SK-N-SH (cell line): Measurements from ENCODE around the gene ACER3. TPM values are rescaled to one million over a fixed set of nuclear protein-coding genes. Genes with fewer than 3 reads are reported as not detected.

Experiments
- CTCF ChIA-PET: fragments of 300-600, 350-600 bp; formaldehyde crosslinking; extraction: SDS; loops from one replicate; lab custom pipeline; 2021; lab: Yijun Ruan, JAX
- POLR2A ChIA-PET: fragments of 350-600 bp; sonication (Branson Sonifier 250); formaldehyde crosslinking; extraction: SDS; loops from one replicate; lab custom pipeline; 2020; ENCODE audit warnings: antibody characterized with exemption, inconsistent platforms; lab: Yijun Ruan, JAX
- DNase-seq: peaks from one replicate; pipeline ENCODE4 v3.0.0; 2012
- H2AFZ ChIP-seq: fragments of 200-600 bp; sonication (generic); 2 replicates; pipeline ENCODE4 v1.8.1; 2016; ENCODE audit warnings: antibody characterized with exemption, mild to moderate bottlenecking, low read depth
- H3F3A ChIP-seq: fragments of 200-600 bp; sonication (generic); replicated peaks from 2 replicates; pipeline ENCODE3; 2016; ENCODE audit warnings: antibody characterized with exemption, mild to moderate bottlenecking; ENCODE audit not compliant: insufficient read depth
- H3K27ac ChIP-seq, 2 experiments: fragments of 200-500 bp in 1 of 2; fragments of 200-600 bp in 1 of 2; sonication (Bioruptor generic) in 1 of 2; sonication (generic), shearing (Covaris generic) in 1 of 2; 2 replicates each; pipeline versions ENCODE4 v1.5.1 to v1.6.1; 2014 to 2016; ENCODE audit warnings: low read depth in 2 of 2, inconsistent platforms in 1 of 2, low read length in 1 of 2, mild to moderate bottlenecking in 1 of 2, mixed read lengths in 1 of 2
- H3K27me3 ChIP-seq: fragments of 200-600 bp; sonication (generic), shearing (Covaris generic); 2 replicates; pipeline ENCODE4 v1.6.1; 2016; ENCODE audit warnings: mixed run types; ENCODE audit not compliant: insufficient read depth
- H3K36me3 ChIP-seq, 2 experiments: fragments of 200-500 bp in 1 of 2; fragments of 200-600 bp in 1 of 2; sonication (Bioruptor generic) in 1 of 2; sonication (generic) in 1 of 2; replicated peaks in 1 of 2; 2 replicates each; pipeline versions ENCODE3 to v1.5.1; 2014 to 2016; ENCODE audit warnings: low read length in 1 of 2, mild to moderate bottlenecking in 1 of 2; ENCODE audit not compliant: insufficient read depth in 2 of 2, control insufficient read depth in 1 of 2
- H3K4me1 ChIP-seq, 2 experiments: fragments of 200-500 bp in 1 of 2; fragments of 200-600 bp in 1 of 2; sonication (Bioruptor generic) in 1 of 2; sonication (generic), shearing (Covaris generic) in 1 of 2; 2 replicates each; pipeline versions ENCODE4 v1.5.1 to v1.6.1; 2014 to 2016; ENCODE audit warnings: low read depth in 1 of 2, low read length in 1 of 2, mixed run types in 1 of 2; ENCODE audit not compliant: insufficient read depth in 2 of 2, control insufficient read depth in 1 of 2
- H3K4me2 ChIP-seq: fragments of 200-600 bp; sonication (generic), shearing (Covaris generic); 2 replicates; pipeline ENCODE4 v1.6.1; 2017; ENCODE audit warnings: mixed run types
- H3K4me3 ChIP-seq, 2 experiments: fragments of 200-500 bp in 1 of 2; fragments of 200-600 bp in 1 of 2; sonication (Bioruptor generic) in 1 of 2; sonication (generic), shearing (Covaris generic) in 1 of 2; 2 replicates each; pipeline versions ENCODE4 v1.5.1 to v1.8.1; 2014 to 2016; ENCODE audit warnings: low read depth in 2 of 2, inconsistent platforms in 1 of 2, low read length in 1 of 2, mild to moderate bottlenecking in 1 of 2, mixed read lengths in 1 of 2, moderate library complexity in 1 of 2
- H3K79me2 ChIP-seq: fragments of 200-600 bp; sonication (generic); 2 replicates; pipeline ENCODE4 v1.8.1; 2017; ENCODE audit warnings: mild to moderate bottlenecking; ENCODE audit not compliant: insufficient read depth
- H3K9ac ChIP-seq: fragments of 200-600 bp; sonication (generic); 2 replicates; pipeline ENCODE4 v1.6.1; 2017; ENCODE audit warnings: mixed run types
- H3K9me2 ChIP-seq: fragments of 200-600 bp; sonication (generic); 2 replicates; pipeline ENCODE4 v1.6.1; 2017; ENCODE audit warnings: mixed run types
- H3K9me3 ChIP-seq: fragments of 200-600 bp; sonication (generic); 2 replicates; pipeline ENCODE4 v1.6.1; 2017; ENCODE audit warnings: mixed run types, mild to moderate bottlenecking, moderate library complexity
- H4K20me1 ChIP-seq: fragments of 200-600 bp; sonication (generic); 2 replicates; pipeline ENCODE4 v1.6.1; 2017; ENCODE audit warnings: mild to moderate bottlenecking, mixed run types; ENCODE audit not compliant: insufficient read depth
- ELF1 ChIP-seq: IDR thresholded peaks from 2 replicates; pipeline ENCODE4 v1.4.0; 2012
- EP300 ChIP-seq, 2 experiments: IDR thresholded peaks; 2 replicates each; pipeline versions ENCODE4 v1.4.0 to v1.6.1; 2012; ENCODE audit warnings: borderline replicate concordance in 1 of 2, low read depth in 1 of 2, low read length in 1 of 2
- FOSL2 ChIP-seq: IDR thresholded peaks from 2 replicates; pipeline ENCODE4 v1.4.0; 2012; ENCODE audit warnings: low read depth, mild to moderate bottlenecking, moderate library complexity, borderline replicate concordance
- FOXJ3 ChIP-seq: sonication (generic); formaldehyde crosslinking; IDR thresholded peaks from 2 replicates; pipeline ENCODE4 v1.5.1; 2020; ENCODE audit warnings: mild to moderate bottlenecking, missing genetic modification reagents
- GATA2 ChIP-seq: sonication (generic); formaldehyde crosslinking; IDR thresholded peaks from 2 replicates; pipeline ENCODE4 v1.5.0; 2020; ENCODE audit warnings: mild to moderate bottlenecking, missing genetic modification reagents
- IRF3 ChIP-seq: fragments of 150-350 bp; IDR thresholded peaks from 2 replicates; pipeline ENCODE4 v1.6.1; 2016; ENCODE audit warnings: mild to moderate bottlenecking, low read depth, low read length
- MAX ChIP-seq: IDR thresholded peaks from 2 replicates; pipeline ENCODE4 v1.4.0; 2012; ENCODE audit warnings: low read depth
- MEF2A ChIP-seq: IDR thresholded peaks from 2 replicates; pipeline ENCODE4 v1.4.0; 2012; ENCODE audit warnings: low read depth, borderline replicate concordance
- MXI1 ChIP-seq: IDR thresholded peaks from 2 replicates; pipeline ENCODE4 v1.6.1; 2012; ENCODE audit warnings: mild to moderate bottlenecking, low read depth, low read length, improper control_type of control experiment
- RAD21 ChIP-seq: IDR thresholded peaks from 2 replicates; pipeline ENCODE4 v1.6.1; 2012; ENCODE audit warnings: mild to moderate bottlenecking, low read length
- RFX5 ChIP-seq: IDR thresholded peaks from 2 replicates; pipeline ENCODE4 v1.6.1; 2012; ENCODE audit warnings: mild to moderate bottlenecking, improper control_type of control experiment, low read length
- RXRA ChIP-seq: IDR thresholded peaks from 2 replicates; pipeline ENCODE4 v1.4.0; 2012; ENCODE audit warnings: low read depth, mild to moderate bottlenecking, borderline replicate concordance
- SIN3A ChIP-seq: IDR thresholded peaks from 2 replicates; pipeline ENCODE4 v1.6.1; 2012; ENCODE audit warnings: low read depth, mild to moderate bottlenecking, low read length, moderate library complexity, borderline replicate concordance
- TAF1 ChIP-seq: IDR thresholded peaks from 2 replicates; pipeline ENCODE4 v1.6.1; 2012; ENCODE audit warnings: low read depth, mild to moderate bottlenecking, low read length, moderate library complexity, borderline replicate concordance
- YY1 ChIP-seq: IDR thresholded peaks from 2 replicates; pipeline ENCODE4 v1.4.0; 2012; ENCODE audit warnings: low read depth, mild to moderate bottlenecking
- WGBS: methylation state at CpG from one replicate; pipeline ENCODE4 v1.1.6; 2017; ENCODE audit warnings: low lambda C conversion rate; 5-methylcytosine and 5-hydroxymethylcytosine counted together
- polyA plus RNA-seq, 3 experiments: library from polyadenylated mRNA; depleted of rRNA; stranded (reverse); fragments of >200 nt; gene quantifications; 2 replicates each; pipeline ENCODE4 v1.2.3, GENCODE V29; 2012
- TF ChIP-seq, protein P1 (sequence below): IDR thresholded peaks from 2 replicates; pipeline ENCODE4; 2012
- TF ChIP-seq, protein P2 (sequence below): IDR thresholded peaks from 2 replicates; pipeline ENCODE4 v1.6.1; 2012; ENCODE audit warnings: mild to moderate bottlenecking, low read depth, low read length, moderate library complexity
- TF ChIP-seq, protein P3 (sequence below): IDR thresholded peaks from 2 replicates; pipeline ENCODE4 v1.4.0; 2012; ENCODE audit warnings: low read depth, borderline replicate concordance

Gene ACER3
- polyA plus RNA-seq, 1 of the 3 experiments (the other 2 are of a cell fraction): 5.4 TPM

- Histone ChIP-seq H3K27ac (no peak overlapping the region), H3K79me2 (no peaks in the 10 kb centered on the region), H3K4me1 (no peaks in the 10 kb centered on the region; a peak in 2 of 4 replicates), H3K4me2 (no peak overlapping the region), H3K4me3 (no peak overlapping the region), H3K9me3 (no peaks in the 10 kb centered on the region), H3K9me2 (no peaks in the 10 kb centered on the region), H3K36me3 (peaks cover 0 to 8% of the 10 kb centered on the region in 2 experiments), H4K20me1 (no peaks in the 10 kb centered on the region), H3F3A (no peaks in the 10 kb centered on the region), H2AFZ (no peak overlapping the region), H3K27me3 (no peaks in the 10 kb centered on the region), H3K9ac (no peak overlapping the region)
- CTCF ChIA-PET: interaction anchor here (1.0 to 1.6 kb wide), 4 partner anchors 46 to 64 kb away, joined by 3 to 4 read pairs (median 4); no protein-coding TSS in a partner anchor
- POLR2A ChIA-PET: no interaction called here
- 97% methylated on average over 6 of the region's 6 CpGs for WGBS
- TF ChIP-seq SIN3A (no peak), IRF3 (no peak), ELF1 (no peak), MAX (no peak), RFX5 (no peak), FOSL2 (no peak), RAD21 (no peak), MEF2A (no peak), GATA2 (CRISPR knock-in tag) (no peak), FOXJ3 (CRISPR knock-in tag) (no peak), TAF1 (no peak)
- TF ChIP-seq, protein P1, sequence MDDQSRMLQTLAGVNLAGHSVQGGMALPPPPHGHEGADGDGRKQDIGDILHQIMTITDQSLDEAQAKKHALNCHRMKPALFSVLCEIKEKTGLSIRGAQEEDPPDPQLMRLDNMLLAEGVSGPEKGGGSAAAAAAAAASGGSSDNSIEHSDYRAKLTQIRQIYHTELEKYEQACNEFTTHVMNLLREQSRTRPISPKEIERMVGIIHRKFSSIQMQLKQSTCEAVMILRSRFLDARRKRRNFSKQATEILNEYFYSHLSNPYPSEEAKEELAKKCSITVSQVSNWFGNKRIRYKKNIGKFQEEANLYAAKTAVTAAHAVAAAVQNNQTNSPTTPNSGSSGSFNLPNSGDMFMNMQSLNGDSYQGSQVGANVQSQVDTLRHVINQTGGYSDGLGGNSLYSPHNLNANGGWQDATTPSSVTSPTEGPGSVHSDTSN: no peak
- DNase-seq: no peak
These were observed 12.5 kb downstream of the ACER3 start for GRCh38 chr11:76872959-76873827.

DNA sequence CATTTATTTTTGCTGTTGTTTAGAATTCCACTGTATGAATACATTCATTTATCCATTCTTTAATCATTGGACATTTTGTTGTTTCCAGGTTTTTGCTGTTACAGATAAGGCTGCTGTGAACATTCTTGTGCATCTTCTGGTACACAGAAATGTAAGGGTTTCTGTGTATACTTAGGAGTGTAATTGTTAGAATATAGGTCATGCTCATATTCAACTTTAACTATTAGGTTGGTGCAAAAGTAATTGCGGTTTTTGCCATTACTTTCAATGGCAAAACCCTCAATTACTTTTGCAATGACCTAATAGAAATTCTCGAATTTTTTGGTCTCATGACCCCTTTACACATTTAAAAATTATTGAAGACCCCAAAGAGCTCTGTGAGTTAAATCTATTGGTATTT, 17.3 kb downstream of the ACER3 start:
- no peaks in the 10 kb centered on the region; the same call in 1 of the 2 replicates for H3K79me2 ChIP-seq
- H3K4me3 ChIP-seq: no peak overlapping the region
- H3K27me3 ChIP-seq: no peaks in the 10 kb centered on the region
- no peak overlapping the region for H2AFZ ChIP-seq
- H3K36me3 ChIP-seq: no peaks in the 10 kb centered on the region
- CTCF ChIA-PET: interaction anchor here (1.2 to 1.7 kb wide), 3 partner anchors 29 to 42 kb away, joined by 3 to 7 read pairs (median 5); no protein-coding TSS in a partner anchor
- no peaks in the 10 kb centered on the region for H3K9me2 ChIP-seq
- no peaks in the 10 kb centered on the region for H3F3A ChIP-seq
- H3K9ac ChIP-seq: no peak overlapping the region
- H3K4me1 ChIP-seq: peaks cover 0 to 4% of the 10 kb centered on the region in 2 experiments; a peak in 2 of 4 replicates
- H3K4me2 ChIP-seq: no peak overlapping the region
- POLR2A ChIA-PET: no interaction called here
- no peaks in the 10 kb centered on the region for H4K20me1 ChIP-seq
- 73% methylated on average over 2 of the region's 2 CpGs for WGBS
- H3K9me3 ChIP-seq: no peaks in the 10 kb centered on the region
- DNase-seq: no peak
- no peak overlapping the region for H3K27ac ChIP-seq
- no peak for TF ChIP-seq FOSL2
- no peak for TF ChIP-seq YY1
- TF ChIP-seq, protein P1: no peak
- TF ChIP-seq RFX5: no peak
- TF ChIP-seq EP300 (IDR thresholded peaks at IDR 0.05; ENCODE audit: borderline replicate concordance in 1 of 2, low read depth in 1 of 2, low read length in 1 of 2): no peak
- TF ChIP-seq, protein P2, sequence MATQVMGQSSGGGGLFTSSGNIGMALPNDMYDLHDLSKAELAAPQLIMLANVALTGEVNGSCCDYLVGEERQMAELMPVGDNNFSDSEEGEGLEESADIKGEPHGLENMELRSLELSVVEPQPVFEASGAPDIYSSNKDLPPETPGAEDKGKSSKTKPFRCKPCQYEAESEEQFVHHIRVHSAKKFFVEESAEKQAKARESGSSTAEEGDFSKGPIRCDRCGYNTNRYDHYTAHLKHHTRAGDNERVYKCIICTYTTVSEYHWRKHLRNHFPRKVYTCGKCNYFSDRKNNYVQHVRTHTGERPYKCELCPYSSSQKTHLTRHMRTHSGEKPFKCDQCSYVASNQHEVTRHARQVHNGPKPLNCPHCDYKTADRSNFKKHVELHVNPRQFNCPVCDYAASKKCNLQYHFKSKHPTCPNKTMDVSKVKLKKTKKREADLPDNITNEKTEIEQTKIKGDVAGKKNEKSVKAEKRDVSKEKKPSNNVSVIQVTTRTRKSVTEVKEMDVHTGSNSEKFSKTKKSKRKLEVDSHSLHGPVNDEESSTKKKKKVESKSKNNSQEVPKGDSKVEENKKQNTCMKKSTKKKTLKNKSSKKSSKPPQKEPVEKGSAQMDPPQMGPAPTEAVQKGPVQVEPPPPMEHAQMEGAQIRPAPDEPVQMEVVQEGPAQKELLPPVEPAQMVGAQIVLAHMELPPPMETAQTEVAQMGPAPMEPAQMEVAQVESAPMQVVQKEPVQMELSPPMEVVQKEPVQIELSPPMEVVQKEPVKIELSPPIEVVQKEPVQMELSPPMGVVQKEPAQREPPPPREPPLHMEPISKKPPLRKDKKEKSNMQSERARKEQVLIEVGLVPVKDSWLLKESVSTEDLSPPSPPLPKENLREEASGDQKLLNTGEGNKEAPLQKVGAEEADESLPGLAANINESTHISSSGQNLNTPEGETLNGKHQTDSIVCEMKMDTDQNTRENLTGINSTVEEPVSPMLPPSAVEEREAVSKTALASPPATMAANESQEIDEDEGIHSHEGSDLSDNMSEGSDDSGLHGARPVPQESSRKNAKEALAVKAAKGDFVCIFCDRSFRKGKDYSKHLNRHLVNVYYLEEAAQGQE: no peak
- no peak for TF ChIP-seq RXRA
- TF ChIP-seq GATA2 (CRISPR knock-in tag): no peak
- TF ChIP-seq, protein P3, sequence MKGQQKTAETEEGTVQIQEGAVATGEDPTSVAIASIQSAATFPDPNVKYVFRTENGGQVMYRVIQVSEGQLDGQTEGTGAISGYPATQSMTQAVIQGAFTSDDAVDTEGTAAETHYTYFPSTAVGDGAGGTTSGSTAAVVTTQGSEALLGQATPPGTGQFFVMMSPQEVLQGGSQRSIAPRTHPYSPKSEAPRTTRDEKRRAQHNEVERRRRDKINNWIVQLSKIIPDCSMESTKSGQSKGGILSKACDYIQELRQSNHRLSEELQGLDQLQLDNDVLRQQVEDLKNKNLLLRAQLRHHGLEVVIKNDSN: no peak
- TF ChIP-seq MXI1: no peak
